Nucleus accumbens (tissue), 56 donors: ENCODE results near the gene MLANA.

ENCODE experiments used
- DNase-seq, 56 donors: peaks; one replicate each; lab custom pipeline; 2025; lab: John Stamatoyannopoulos, UW

The MLANA gene

DNA sequence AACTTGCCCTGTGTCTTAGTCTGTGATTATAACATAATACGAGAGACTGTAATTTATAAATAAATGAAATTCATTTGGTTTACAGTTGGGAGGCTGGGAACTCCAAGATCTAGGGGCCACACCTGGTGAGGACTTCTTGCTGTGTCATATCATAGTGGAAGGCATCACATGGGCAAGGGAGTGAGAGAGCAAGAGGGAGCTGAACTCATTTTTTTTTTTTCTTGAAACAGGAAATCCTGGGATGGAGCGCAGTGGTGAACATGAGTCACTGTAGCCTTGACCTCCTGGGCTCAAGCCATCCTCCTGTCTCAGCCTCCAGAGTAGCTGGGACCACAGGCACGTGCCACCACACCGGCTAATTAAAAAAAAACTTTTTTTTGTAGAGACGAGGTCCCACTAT is 7.2 kb downstream of the MLANA start:
- no peak for DNase-seq

DNA sequence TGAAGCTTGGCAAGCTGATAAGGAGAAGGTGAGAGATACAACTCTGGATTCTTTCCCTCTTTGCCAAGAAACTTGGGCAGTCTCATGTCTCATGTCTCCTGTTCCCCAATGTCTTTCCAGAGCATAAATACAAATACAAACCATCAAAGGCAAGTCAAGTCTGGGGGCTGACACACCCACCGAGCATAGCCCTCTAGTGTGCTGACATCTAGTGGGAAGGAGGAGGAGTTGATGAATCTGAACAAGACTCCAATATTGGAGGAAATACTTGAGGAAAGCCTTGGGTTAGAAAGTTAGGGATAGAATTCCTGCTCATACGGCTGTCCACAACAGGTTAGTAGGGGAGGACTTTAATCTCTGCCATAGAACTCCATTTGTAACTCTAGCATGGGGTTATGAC is 8.6 kb downstream of the MLANA start:
- no peak for DNase-seq

DNA sequence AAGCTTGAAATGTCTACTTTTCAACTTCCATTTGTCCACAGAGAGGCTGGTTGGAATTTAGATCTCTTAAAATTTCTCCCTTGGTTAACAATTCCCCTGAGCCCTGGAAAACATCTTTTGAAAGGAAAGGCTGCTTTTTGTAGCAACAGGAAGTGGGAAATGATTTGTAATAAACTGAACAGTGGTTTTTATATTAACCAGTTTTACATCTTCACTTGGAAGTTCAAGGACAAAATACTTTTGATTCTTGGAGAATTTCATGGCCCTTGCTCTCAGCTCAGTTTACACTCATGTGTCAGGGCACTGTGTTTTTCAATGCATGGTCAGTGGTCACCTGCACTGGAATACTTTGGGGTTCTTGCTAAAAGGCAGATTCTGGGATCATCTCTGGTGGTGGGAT is 9.9 kb downstream of the MLANA start:
- no peak for DNase-seq

DNA sequence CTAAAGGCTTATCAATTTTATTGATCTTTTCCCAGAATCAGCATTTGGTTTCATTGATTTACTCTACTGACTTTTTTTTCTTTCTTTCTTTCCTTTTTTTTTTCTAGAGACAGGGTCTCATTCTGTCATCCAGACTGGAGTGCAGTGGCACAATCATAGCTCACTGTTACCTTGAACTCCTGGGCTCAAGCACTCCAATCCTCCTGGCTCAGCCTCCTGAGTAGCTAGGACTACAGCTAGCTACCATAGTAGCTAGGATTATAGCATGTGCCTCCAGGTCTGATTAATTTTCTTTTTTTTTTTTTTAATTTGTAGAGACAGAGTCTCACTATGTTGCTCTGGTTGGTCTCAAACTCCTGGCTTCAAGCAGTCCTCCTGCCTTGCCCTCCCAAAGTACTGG is 11.7 kb downstream of the MLANA start:
- DNase-seq: no peak

DNA sequence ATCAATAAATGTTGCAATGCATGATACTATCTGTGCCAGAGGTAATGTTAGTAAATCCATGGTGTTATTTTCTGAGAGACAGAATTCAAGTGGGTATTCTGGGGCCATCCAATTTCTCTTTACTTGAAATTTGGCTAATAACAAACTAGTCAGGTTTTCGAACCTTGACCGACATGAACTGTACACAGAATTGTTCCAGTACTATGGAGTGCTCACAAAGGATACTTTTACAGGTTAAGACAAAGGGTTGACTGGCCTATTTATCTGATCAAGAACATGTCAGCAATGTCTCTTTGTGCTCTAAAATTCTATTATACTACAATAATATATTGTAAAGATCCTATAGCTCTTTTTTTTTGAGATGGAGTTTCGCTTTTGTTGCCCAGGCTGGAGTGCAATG is 18.2 kb downstream of the MLANA start:
- no peak for DNase-seq

DNA sequence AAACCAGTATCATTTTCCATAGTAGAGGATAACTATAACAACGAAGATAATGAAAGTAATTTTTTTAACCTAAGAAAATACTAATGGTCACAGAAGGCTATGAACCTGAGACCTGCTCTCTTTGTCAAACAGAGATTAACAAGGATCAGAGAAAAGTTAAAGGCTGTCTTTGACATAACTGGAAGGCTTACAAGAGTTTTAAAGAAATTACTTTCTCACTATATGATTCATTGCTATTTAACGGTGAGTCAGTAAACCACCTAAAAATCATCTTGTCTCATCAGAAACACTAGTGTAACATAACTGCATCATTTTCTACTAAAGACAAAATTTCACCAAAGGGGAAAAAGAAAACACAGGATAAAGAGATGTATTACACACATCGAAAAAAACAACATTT is 19.3 kb downstream of the MLANA start:
- DNase-seq: no peak

DNA sequence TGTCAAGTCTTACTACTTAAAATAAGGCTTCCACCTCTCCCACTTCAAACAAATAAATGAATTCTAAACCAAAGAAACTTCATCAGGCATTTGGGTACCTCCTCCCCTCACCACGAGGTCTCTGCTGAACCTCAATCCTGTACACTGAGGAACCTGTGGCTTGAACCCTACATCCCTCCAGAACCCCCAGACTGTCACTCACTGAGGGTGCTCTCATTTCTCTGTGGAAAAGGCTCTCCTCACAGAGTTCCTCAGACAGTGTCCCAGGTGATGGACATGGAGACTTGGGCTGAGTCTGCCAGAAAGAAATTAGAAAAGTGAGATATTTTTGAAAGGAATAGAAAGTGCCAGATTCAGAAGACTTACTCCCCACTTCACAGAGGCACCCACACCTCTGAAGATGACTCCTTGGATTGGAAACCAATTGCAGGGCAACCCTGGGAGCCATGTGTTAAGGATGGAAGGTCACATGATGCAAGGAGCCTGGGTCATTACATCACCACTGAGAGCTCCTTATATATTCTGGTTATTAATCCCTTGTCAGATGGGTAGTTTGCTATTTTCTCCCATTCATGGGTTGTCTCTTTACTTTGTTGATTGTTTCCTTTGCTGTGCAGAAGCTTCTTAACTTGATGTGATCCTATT is 19.8 kb downstream of the MLANA start:
- no peak for DNase-seq

DNA sequence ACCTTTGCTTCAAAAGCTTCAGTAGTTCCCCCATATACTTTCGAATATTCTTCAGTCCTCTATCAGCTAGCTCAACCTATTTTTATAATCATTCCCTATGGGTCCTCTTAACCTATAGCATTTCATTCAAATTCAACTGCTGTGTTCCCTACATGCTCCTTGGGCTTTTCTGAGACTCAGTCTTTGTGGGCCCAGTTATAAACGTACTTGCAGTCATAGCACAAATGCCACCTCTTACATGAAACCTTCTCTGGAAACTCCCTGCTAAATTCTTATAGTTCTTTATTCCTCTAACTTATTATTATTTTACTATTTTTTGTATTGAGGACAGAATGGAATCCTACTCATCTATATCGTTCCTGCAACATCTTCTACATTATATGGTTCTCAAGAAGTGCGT is 24.7 kb downstream of the MLANA start:
- DNase-seq: no peak

DNA sequence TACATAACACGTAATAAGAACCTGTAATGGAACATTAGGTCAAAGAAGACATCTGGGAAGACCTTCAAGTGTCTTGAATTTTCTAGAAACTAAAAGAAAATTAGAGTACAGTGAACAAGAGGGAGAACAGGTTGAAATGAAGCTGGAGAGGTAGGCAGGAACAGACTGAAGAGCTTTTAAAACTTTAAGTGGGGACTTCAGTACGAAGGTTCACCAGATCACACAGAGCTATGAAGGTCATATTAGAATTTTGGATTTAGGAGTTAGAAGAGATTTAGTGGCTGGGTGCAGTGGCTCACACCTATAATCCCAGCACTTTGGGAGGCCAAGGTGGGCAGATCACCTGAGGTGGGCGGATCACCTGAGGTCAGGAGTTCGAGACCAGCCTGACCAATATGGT is 26.6 kb downstream of the MLANA start:
- no peak for DNase-seq

DNA sequence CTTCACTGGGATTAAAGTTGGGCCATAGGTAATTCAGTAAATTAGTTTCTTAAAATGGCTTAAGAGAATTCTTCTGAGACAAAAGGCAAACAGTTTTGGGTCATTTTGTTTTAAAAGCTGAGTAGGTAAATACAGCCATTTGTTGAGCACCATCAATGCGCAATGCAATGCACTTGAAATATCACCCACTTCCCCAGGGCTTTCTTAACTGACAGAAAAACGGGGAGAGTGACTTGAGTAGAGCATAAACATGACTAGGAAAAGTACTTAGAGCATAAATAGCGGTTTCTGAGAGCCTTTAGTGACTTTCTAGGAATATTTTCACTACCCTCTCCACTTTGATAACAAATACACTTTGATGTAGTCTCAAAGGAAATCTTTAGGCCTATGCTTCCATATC is 27.2 kb downstream of the MLANA start:
- no peak for DNase-seq

DNA sequence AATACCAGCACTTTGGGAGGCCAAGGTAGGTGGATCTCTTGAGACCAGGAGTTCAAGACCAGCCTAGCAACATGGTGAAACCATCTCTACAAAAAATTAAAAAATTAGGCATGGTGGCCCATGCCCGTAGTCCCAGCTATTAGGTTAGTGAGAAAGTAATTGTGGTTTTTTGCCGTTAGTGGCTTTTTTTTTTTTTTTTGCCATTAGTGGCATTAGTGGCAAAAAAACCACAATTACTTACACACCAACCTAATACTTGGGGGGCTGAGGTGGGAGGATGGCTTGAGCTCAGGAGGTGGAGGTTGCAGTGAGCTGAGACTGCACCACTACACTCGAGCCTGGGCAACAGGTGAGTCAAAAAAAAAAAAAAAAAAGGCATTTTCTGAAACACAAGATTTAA is 27.8 kb downstream of the MLANA start:
- no peak for DNase-seq

DNA sequence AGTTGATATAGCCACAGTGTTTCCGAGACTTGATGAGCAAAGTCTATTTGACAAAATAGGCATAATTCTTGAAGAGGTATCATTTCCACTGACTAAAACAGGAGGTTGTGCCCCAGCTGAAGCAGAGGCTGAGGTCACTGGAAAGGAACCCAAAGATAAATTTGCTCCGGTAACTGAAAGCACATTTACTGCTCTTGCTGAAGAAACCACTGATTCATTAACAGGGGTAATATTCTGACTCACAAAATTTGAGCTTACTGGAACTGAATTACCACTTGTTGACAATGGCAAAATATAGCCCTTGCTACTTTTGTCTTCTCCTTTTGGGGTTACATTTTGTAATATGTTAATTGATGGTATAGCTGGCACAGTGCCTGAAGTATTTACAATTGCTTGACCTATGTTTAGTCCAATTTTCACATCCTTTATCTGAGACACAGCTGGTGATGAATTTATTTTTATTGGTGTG is 30.2 kb downstream of the MLANA start:
- no peak for DNase-seq

DNA sequence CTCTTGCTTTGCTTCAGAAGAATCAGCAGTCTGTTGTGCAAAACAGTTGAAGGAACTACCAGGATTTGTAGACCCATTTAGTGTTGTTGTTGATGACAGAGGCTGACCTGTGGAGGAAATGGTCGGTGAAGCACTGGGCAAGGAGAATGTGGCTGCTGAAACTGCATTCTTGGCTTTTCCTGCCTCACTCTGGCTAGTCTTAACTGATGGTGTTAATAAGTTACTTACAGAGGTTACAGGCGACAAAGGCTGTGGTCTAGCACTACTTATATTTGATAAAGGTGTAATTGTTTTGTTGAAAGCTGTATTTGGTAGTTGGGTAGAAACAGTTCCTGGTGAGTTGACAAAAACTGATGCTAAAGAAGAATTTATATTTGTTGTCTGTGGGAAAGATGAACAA is 31.5 kb downstream of the MLANA start:
- no peak for DNase-seq

DNA sequence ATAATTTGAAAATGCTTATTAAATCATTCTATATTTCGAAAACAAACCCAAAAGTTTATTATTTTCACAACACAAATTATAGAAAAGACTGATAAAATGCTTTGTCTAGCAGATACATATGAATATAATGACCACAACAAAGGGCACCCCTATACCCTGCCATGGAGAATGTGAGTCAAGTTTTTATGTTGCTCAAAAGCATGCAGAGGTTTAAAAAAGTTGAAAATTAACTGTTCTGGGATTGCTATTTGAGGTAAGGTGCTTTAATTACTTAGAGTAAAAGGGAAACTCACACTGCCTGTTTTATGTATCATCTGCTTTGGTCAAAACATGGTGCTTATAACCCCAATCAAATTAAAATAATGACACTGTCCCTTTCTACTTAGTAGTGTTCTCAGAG is 41.0 kb downstream of the MLANA start:
- no peak for DNase-seq

DNA sequence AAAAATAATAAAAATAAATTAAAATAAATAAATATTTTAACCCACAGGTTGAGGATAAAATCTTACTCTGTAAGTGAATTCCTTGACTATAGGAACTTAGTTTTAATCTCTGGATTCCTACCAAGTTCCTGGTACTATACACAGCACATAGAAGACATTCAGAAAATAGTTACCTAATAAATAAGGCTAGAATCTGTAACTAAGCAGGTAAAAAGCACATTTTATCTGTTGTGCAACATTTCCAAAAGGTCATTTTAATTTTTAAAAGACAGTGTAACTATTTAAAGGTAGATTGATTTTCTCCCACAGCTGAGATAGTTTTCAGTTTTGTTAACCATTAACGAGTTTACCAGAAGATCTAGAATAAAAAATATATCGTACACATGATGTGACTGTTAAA is 47.8 kb downstream of the MLANA start:
- no peak for DNase-seq

DNA sequence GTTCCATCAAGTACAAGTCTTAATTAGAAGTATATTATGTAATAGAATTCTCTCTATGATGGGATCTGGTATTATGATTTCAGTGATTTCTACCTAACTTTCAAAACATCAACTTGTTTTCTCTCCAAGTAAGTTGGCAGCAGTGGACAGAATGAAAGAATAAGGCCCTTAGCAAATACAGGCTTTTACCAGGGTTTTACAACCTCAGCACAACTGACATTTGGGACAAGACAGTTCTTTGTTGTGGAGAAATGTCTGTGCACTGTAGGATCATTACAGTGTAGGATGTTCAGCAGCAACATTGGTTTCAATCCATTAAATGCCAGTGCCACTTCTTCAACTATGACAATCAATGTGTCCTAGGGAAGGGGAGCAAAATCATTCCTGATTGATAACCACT is 48.8 kb downstream of the MLANA start:
- DNase-seq: no peak

DNA sequence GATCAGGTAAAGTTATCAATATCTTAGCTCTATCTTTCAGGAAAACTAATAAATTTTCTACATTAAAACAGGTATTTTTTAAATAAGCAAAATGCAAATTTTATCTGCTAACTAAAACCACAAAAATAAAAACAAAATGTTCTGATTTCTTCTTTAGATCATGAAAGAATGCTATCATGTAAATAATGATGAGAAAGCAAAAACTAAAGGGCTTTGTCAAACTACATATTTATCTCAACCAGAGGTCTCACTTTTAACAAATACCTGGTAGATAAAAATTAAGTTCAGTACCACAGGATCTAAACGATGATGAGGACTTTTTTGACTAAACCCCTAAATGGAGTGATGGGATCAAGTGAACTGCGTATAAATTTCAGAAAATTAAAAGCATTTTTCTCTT is 50.5 kb downstream of the MLANA start:
- no peak for DNase-seq

DNA sequence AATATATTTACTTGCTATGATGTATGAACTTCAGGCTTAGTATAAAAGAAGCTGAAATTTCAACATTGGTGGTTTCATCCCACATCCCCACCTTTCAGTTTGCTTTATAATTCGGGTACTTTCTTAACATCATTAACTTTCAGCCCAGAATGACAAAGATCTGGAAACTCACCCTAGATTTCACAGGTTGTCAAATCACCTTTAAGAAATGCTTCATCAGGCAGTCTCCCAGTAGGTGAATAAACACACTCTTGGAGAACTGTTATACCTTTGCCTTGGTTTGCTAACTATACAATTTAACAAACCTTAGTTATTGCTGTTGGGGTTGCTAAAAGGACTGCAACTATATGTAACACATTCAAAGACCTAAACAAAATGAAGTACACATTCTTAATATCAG is 54.4 kb downstream of the MLANA start:
- no peak for DNase-seq

DNA sequence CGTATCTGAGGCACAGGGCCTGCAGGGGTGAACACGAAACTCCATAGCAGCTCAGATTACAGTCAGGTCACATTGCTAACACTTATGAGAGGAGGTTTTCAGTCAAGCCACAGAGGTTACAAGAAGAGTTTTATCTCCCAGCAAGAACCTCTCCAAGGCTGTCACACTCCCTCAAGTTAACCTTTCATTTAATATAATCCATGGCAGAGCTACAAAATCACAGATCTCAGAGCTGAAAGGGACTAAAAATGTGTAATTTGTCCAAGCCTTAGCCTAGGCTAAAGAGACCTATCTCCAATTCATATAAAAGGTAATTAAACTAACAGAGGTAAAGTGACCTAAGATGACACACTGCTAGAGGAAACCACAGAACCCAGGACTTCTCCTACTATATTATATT is 57.2 kb downstream of the MLANA start:
- DNase-seq: no peak

DNA sequence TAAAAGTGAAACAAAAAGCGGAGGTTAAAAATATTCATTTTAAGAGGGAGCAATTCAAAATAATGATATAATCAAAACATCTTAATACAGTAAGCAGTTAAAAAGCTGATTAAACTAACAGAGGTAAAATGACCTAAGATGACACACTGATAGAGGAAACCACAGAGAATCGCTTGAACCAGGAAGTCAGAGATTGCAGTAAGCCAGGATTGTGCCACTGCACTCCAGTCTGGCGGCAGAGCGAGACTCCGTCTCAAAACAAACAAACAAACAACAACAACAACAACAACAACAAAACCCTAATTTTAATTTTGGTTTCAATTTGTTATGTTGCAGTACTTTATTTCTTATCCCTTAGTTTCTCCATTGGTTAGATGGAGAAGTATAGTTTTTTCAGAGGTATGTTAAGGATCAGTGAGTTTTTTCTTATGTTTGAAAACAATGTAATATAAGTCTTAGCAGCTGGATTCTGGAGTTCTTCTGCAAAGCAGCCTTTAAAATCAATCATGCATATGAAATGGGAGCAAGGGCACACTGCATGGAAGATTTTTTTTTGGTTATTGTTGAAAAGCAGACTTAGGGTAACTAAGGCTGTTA is 58.5 kb downstream of the MLANA start:
- no peak for DNase-seq

DNA sequence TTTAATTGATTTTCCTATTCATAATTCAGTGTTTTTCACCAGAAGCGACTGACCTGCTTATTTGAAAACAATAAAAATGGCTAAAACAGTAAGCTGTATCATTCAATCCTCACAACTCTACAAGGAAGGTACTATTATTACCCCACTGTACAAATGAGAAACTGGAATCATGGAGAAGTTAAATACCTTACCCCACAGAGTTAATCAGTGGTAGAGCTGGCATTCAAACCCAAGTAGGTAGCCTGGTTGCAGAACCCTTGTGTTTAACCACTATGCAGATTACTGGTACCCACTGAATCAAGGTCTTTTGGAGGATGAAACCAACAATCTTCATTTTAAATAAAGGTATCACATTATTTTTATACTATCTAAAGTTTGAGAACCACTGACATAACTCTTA is 59.6 kb downstream of the MLANA start:
- DNase-seq: no peak

DNA sequence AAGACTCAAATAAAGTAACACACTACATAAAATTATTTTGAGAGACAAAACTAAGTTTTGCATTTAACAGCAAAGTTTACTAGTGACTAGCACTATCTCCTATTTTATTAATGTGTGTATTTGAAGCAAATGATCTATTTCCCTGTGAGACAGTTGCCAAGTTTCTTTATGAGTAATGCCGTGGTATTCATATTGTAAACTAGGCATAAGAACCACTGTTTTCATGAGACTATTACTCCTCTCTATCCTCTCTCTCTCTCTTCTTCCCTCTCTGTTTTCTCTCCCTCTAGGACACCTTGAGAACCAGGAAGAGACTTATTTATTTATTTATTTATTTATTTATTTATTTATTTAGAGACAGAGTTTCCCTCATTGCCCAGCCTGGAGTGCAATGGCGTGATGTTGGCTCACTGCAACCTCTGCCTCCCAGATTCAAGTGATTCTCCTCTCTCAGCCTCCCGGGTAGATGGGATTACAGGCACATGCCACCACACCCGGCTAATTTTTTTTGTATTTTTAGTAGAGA is 61.1 kb downstream of the MLANA start:
- no peak for DNase-seq
